ENCODE measurements around the gene ZNF648.
"Not testable (repeated sequence)": the region's sequence is repeated elsewhere in the genome, so short reads cannot be mapped to it uniquely, and the experiment has no call there.

Gene ZNF648

GRCh38 chr1:182061594-182061993 lies at the start of gene ZNF648:
ZNF648 (minus strand) TSS chr1:182061712; CDS start chr1:182058010, 3,702 bp downstream.
- DNase-seq (ENCODE audit: low read depth): no peak

GRCh38 chr1:182110635-182111034 lies 49.1 kb upstream of the ZNF648 start:
- DNase-seq (ENCODE audit: low read depth): no peak

GRCh38 chr1:182109771-182110170 lies 48.3 kb upstream of the ZNF648 start:
- no peak for DNase-seq (ENCODE audit: low read depth)

- DNase-seq (ENCODE audit: low read depth): no peak
Observed at GRCh38 chr1:182107209-182107608, 45.7 kb upstream of the ZNF648 start.

GRCh38 chr1:182102043-182102416 lies 40.5 kb upstream of the ZNF648 start:
- DNase-seq (ENCODE audit: low read depth): no peak

GRCh38 chr1:182101415-182102042 lies 40.0 kb upstream of the ZNF648 start:
- DNase-seq (ENCODE audit: low read depth): no peak

- no peak for DNase-seq (ENCODE audit: low read depth)
Observed at GRCh38 chr1:182098301-182098700, 36.8 kb upstream of the ZNF648 start.

GRCh38 chr1:182095946-182096345 lies 34.4 kb upstream of the ZNF648 start:
- no peak for DNase-seq (ENCODE audit: low read depth)

- DNase-seq (ENCODE audit: low read depth): not testable (repeated sequence)
Observed at GRCh38 chr1:182094514-182095005, 33.0 kb upstream of the ZNF648 start.

GRCh38 chr1:182093781-182094180 lies 32.3 kb upstream of the ZNF648 start:
- no peak for DNase-seq (ENCODE audit: low read depth)

- DNase-seq (ENCODE audit: low read depth): no peak
Observed at GRCh38 chr1:182092336-182092735, 30.8 kb upstream of the ZNF648 start.

GRCh38 chr1:182091083-182091482 lies 29.6 kb upstream of the ZNF648 start:
- DNase-seq (ENCODE audit: low read depth): no peak

GRCh38 chr1:182087719-182088350 lies 26.3 kb upstream of the ZNF648 start:
- no peak for DNase-seq (ENCODE audit: low read depth)

- no peak for DNase-seq (ENCODE audit: low read depth)
Observed at GRCh38 chr1:182087304-182087703, 25.8 kb upstream of the ZNF648 start.

GRCh38 chr1:182086620-182087019 lies 25.1 kb upstream of the ZNF648 start:
- no peak for DNase-seq (ENCODE audit: low read depth)

- no peak for DNase-seq (ENCODE audit: low read depth)
Observed at GRCh38 chr1:182086136-182086535, 24.6 kb upstream of the ZNF648 start.

GRCh38 chr1:182085726-182086125 lies 24.2 kb upstream of the ZNF648 start:
- DNase-seq (ENCODE audit: low read depth): no peak

GRCh38 chr1:182084487-182085316 lies 23.2 kb upstream of the ZNF648 start:
- DNase-seq (ENCODE audit: low read depth): peak; percentile 64

- DNase-seq (ENCODE audit: low read depth): no peak
Observed at GRCh38 chr1:182083851-182084486, 22.5 kb upstream of the ZNF648 start.

- no peak for DNase-seq (ENCODE audit: low read depth)
Observed at GRCh38 chr1:182080955-182081582, 19.6 kb upstream of the ZNF648 start.

GRCh38 chr1:182080040-182080439 lies 18.5 kb upstream of the ZNF648 start:
- no peak for DNase-seq (ENCODE audit: low read depth)

GRCh38 chr1:182071924-182072323 lies 10.4 kb upstream of the ZNF648 start:
- DNase-seq (ENCODE audit: low read depth): no peak

All from activated T-cell treated with anti-CD3 and anti-CD28 coated beads for 24 hours (primary cell).